GM18520 (cell line): ENCODE data around the gene SORCS1.

Experiments used
- ATAC-seq: cut with Tn5 transposase; IDR thresholded peaks from one replicate; pipeline ENCODE4 v1.9.1; 2021; ENCODE audit not compliant: unreplicated experiment

The SORCS1 gene

DNA sequence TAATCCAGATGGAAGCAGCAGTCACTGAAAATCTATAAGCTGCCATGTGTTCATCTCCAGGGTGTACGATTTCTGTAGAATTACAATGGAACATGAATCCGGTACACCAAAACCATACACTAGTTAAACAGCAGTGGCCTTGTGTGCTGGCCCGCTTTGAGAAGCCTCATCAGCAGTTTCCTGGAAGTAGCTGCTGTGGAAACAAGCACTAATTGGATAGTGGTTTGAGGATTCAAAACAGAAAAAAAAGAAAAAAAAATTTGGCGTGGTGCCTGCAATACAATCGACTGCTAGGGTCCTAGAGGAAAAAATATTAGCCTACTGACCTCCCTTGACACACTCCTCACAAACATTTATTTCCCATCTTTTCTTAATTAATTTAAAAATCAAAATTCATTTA is 545.9 kb downstream of the SORCS1 start:
- no peak for ATAC-seq

DNA sequence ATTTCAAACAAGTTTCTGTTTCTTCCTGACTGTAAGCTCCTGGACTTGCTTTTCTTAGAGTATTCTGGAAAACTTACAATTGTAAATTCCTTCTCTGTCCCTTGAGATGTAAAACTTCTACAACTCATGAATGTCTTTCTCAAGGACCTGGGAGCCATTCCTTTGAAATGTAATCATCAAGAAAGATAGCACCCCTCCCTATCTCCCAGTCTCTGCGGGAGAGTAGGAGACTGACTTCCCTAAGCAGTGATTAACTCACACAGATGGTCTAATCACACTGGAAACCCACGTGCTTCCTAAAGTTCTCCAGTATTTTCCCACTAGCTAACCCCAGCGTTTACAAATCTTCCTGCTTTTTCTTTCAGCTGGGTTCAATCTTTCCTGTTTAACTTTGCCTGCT is 549.4 kb downstream of the SORCS1 start:
- no peak for ATAC-seq

DNA sequence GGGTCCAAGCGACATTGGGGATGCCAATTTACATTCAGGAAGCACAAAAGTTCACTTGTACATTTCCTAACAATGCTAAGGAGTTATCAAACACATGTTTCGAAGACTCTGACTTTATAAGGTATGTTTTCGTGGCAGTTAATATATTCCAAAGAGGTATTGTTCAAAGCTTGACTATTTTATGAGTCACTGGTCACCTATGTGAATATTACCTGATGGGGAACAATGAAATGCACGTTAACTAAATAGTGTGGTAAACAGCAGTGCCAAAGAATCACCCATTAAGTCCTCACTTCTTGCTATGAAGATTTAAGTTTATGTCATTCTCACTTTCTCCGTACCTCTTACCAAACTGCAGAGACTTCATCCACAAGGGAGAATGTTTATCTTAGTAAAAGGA is 550.2 kb downstream of the SORCS1 start:
- no peak for ATAC-seq

DNA sequence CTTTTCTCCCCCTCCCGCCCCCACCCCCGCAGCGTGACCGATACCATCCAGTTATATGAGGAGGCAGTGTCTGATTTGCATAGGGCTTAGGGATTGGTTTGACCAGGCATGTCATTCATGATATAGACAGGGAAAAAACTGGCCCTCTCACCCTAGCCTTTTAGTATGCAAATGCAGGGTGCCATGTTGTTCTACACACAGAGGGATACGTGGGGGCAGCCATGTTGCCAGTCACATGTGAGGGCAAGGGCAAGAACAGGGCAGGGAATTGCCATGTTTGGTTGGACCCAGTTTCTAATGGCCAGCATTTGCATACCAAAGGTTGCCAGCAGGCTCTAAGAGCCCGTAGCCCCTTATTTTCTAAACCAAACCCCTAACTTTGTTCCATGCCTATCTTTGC is 552.1 kb downstream of the SORCS1 start:
- ATAC-seq: no peak

DNA sequence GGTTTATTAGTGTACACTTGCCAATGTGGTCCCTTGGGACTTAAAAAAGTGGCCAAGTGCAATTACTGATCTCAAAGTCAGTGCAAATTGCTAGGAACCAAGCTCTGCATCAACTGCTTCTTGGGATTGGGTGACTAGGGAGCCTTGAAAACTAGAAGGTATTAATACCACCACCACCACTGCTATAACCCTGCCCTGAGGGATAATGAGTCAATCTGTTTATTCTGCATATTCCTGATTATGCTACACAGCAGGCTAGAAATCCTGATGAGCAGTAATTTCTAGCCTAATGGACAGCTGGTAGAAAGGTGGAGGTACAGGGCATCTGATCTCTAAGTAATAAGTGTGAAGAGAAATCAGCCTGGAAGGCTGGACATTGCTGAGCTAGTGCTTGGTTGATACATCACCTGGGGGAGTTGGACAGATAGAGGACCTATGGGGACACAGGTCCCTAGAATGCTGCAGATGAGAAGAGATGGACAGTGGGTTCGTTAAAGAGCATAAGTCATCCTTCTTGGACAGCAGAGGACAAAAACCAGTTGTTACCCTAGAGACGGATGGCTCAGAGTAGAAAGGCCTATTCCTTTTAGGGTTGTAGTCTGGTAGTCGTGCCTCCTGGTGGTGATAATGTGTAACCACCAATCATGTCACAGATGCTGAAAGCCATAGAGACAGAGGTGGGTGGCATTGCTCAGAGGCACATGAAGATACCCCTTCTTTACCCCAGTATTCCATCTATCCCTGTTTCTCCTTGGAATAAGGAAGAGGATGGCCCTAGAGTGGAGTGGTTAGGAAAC is 554.8 kb downstream of the SORCS1 start:
- ATAC-seq: no peak

DNA sequence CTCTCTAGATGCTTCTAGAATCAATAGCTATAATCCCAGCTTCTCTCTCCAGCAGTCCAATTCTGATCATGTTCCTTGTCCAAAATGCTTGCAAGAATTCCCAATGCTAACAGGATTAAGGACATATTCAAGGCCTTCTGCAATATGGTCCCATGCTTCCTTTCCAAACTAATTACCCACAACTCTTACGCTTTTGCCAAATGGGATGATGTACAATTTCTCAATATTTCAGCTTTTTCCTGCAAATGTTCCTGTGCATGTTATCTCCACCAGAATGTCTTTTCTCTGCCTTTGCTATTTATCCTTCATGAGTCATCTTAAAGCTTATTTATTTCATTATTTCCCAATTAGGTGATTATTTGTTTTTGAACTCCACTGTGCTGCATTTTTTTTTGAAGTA is 556.4 kb downstream of the SORCS1 start:
- no peak for ATAC-seq

DNA sequence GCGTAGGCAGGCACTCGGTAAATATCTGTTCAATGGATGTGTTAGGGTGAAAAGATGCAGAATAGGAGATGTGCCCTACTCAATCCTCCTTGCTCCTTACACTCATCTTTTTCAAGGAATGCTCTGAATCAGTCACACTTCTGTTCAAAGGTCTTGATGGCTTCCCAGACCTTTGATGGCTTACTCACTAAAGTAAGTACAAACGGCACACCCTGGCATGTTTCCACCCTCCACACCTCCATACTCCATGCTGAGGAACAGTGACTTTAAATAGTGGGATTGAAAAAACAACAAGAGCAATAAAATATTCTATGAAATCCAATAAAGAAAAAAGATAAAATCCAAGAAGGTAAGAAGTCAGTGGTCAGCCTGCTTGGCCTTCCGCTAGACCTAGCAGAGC is 569.2 kb downstream of the SORCS1 start:
- no peak for ATAC-seq

DNA sequence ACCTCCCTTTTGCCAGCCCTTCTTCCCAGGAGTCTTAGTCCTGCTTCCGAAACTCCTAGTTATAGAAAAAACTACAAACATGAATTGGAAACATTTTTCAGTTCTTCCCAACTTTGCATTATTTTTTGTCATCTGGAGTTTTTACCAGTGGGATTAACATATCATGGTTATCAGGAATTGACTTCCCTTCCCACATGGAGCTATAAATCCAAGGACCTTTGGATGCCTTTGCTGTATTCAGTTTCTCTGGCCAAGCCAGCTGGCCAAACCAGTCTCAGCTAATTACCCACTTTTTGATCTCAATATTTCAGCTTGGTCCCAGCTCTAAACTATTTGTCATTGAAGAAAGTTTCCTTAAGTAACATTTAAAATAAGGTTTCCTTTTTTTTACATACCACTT is 570.6 kb downstream of the SORCS1 start:
- no peak for ATAC-seq

DNA sequence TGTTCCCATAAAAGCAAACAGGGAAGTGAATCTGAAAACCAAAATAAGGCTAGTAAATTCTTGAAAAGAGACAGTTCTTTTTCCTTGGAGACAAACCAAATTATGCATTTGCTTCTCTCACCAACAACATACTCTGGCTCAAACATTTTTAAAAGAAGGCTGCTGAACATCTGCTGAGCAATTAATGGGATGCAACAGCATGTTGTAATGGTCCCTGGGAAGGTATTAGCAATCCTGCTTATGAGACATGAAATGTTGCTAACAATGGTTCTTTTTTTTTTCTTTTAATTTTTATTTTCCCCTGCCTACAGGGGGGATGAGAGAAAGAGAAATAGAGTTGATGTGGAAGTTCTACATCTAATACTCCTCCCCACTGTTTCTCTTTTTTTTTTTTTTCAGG is 572.1 kb downstream of the SORCS1 start:
- no peak for ATAC-seq

DNA sequence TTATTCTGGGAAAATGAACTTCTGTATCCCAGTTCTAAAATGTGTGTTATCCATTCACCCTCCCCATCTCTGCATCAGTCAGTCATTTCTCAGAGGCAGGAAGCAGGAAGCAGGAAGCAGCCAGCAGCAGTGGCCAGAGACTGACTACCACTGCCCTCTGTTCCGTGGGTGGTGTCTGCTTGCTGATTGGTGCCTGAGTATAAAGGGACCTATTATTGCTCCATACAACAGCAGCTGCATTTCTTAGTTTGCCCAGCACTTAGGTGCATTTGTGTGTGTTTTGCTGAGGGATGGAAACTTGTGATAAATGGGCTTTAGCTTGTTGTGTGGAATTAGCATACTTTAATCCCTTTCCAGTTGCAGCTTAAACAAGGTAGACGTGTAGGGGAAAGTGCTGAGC is 582.2 kb downstream of the SORCS1 start:
- ATAC-seq: no peak

DNA sequence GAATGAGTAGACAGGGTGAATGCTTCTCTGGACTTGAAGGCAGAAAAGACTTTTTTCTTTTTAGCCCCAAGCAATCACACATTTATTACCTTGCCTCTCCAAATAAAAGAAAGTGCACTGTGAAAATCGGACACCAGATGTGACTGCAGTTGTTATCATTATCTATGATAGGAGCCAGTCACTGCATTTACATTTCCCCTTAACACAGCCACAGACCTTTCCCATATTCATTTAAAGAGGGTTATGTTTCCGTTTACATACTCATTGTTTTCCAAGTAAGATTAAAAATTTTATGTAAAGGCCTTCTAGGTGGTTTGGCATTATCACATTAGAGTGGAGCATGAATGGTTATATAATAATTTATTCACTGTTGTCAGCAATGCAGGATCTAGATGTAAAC is 586.8 kb downstream of the SORCS1 start:
- ATAC-seq: no peak

DNA sequence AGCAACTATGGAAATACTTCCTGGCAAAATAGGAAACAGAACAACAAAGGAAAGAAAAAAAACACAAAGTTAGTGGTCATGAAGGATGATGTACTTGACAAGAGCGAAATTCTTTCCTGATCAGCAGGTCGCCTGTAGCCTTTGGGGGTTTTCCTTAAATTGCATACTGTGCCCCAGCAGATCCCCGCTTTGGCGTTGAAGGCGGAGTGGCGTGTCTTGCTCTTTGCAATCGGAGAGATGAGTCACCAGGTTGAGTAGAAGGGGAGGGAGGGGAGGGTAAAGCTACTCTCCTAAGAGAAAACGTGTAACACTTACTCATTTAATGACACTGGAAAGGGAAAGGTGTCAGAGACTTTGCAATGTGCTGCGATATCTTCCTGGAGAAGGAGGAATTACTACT is 587.2 kb downstream of the SORCS1 start:
- ATAC-seq: no peak

DNA sequence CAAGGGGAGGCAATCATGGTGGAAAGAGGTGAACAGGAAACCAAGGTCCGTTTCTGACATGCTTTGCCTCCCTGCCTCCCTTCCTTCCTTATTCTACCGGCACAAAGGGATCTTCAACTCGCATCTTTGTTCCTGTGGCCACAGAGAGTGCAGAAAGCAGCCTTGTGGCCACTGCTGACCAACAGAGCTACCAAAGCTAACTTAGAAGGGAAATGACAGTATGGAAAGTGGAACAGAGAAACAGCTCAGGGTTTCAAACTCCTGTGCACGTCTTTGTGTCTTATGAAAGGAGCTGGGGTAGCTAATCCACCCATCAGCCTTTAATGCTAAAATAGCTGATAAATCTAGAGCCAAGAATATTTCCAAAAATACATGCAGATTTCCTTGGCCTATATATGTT is 588.0 kb downstream of the SORCS1 start:
- no peak for ATAC-seq

DNA sequence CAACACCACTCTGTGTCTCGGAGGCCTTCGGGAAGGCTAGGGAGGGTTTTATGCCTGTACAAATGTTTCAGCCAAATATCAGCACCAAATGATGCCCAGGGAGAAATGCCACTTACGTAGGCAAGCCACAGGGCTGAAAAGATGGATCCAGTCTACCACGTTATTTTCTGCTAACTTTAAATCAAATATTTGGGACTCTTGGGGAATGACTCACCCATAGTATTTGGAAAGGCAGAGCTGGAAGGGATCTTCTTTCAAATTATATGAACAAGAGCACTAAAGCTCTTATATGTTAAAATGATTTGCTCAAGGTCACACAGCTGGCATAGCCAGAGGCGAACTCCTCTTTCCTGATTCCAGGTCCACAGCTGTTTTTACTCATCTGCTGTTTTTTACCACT is 591.4 kb downstream of the SORCS1 start:
- ATAC-seq: no peak

DNA sequence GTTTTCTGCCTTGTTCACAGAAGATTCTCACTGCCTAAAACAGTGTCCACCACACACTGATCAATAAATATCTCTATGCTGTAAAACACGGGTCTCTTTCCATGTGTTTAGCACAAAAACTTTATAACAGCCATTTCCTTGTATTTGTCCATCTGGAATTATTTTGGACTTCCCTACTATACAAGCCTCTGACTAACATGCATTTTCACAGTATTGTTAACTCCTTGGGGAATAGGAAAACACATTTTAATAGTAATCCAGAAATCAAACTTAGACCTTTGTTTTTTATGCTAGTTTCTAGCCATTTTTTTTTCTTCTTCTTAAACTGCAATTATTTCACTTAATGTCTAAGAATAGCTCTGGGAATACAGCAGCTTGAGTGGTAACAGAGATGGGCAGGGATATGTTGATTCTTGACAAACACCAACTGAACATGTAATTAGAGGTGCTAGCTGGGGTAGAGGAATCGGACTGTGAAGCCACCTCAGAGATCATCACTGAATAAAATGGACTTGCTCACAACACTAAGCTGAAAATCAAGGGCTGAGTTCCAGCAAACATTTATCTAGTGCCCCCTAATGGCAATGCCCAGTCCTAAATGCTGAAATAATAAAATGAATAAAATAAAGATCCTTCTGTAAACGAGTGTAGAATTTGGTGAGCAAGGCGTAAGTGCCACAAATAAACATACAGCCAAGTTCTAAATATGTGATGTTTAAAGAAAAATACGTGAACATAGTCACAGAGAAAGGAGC is 593.1 kb downstream of the SORCS1 start:
- ATAC-seq: no peak

DNA sequence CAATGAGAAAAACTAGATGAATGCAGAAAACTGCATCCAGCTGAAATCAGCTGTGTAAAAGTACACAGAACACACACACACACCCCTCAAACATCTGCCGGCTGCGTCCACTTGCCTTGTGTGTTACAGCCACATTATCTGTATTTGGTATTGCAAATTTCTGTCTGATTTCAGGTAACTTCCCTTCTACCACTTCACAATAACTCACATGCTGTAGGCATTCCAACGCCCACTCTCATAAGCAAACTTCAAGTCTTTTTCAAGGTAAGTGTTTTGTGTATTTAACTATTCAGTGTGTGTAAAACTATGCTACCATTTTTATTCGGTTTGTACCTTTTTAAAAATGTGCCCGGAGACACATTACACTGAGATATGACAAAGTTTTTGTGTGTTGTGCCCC is 594.2 kb downstream of the SORCS1 start:
- no peak for ATAC-seq

DNA sequence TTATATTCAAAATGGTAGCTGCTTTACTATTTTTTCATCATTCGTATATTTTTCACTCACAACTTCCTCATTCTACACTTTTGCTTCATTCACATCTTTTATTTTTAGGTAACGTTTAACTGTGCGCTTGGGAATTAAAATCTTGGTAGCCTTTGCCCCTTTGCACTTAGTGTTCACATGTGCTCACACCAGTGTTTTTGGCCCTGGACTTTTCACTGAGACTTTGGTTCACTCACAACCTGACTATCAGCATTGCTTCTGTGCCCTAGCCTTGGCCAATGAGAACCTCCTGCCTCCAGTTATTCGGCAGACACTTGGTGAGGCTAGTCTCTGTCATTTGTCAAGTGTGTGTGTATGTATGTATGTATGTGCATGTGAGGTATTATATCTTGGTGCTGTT is 596.9 kb downstream of the SORCS1 start:
- ATAC-seq: no peak

DNA sequence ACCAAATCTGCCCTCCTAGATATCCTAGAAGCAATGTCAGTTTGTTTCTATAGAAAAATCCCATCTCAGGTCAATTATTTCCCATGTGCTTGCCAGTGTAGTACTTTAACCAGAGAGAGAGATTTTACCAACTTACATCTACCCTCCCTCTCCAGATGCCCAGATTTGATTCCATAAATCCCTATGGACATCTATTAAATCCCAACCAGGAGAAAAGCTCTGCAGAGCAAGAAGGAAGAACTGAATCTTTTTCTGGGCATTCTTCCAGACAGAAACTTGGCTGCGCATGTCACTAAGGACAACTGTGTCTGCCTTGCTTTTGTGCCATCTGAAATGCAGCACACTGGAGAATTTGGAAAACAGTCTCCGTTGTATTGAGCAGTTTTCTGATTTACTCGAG is 597.6 kb downstream of the SORCS1 start:
- no peak for ATAC-seq

DNA sequence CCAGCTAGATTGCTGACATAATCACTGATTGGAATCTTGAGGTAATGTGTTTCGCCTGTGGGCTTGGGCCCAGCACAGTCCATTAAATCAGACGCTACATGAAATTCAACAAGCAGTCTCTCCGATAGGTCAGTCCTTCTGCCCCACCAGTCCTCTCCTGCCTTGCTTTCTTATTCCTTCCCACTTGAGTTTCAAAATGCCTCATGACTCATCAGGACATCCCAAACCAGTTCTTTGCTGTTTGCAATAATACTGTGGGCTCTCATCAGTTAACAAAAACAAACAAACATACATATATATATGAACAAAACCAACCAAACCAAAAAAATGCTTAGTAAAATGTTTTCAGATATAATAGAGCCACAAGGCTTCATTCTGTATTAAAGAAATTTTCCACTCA is 599.0 kb downstream of the SORCS1 start:
- ATAC-seq: no peak

DNA sequence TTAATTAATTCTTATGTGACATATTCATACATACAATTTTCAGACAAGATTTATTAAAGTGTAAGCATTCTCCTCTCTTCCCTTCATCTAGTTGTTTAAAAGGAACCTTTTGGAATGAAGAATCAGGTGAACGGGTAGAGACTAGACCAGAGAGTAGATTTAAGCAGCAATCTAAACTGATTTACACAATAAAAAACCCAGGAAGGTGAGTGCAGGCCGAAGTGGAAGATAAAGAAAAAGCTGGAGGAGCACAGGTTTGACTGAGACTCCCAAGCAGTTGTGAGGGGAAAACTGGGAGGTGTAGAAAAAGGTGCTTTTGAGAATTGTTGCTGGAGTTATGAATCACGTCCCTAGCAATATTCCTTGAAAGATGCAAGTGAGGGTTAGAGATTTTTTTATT is 601.1 kb downstream of the SORCS1 start:
- ATAC-seq: no peak

DNA sequence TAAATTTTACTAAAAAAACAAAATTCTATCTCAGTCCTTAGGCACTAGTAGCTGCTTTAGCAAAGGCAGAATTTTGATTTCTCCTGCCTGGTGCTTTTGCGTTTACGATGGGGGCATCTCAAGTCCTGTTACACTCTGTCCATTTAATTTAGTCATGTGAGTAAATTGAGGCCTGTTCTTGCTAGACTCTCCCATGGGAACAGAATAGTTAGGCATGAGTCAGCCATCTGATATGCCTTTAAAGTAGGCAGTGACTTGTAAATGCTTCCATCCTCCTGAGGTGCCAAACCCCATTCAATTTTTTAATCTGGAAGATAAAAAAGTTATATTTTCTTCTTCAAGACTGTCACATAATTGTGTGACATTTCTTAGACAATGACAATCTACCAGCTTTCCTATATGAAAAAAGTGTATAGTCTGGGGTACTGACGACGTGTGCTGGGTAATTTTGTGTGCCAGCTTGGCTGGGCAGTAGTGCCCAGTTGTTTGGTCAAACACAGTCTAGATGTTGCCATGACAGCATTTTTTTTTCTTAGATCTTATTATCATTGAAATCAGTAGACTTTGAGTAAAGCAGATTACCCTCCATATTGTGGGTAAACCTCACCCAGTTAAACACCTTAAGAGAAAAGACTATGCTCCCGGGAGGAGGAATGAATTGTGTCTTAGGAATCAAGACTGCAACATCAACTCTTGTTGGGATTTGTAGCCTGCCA is 603.4 kb downstream of the SORCS1 start:
- no peak for ATAC-seq

DNA sequence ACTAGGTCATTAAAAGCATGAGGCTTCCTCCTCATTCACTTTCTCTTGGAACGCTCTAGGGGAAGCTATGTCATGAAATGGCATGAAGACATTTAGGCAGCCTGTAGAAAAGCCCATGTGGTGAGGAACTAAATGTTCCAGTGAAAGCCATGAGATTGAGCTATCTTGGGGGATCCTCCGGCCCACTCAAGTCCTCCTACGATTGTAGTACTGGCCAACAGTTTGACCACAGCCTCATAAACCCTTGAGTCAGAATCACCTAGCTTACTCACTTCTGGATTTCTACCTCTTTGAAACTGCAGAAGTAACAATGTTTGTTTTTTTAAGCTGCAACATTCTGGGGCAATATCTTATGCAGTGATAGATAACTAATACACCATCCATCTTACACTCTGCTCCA is 605.1 kb downstream of the SORCS1 start:
- ATAC-seq: no peak
